C4-2B (cell line): ENCODE results near the gene PDE4B.

Source experiments
- H3K27ac ChIP-seq: fragments of 450-650 bp; 2 replicates; pipeline ENCODE4 v1.5.1; 2017
- CTCF ChIP-seq: fragments of 450-650 bp; conservative IDR thresholded peaks from 2 replicates; pipeline ENCODE4 v1.5.1; 2017; ENCODE audit warnings: mild to moderate bottlenecking
- ZFX ChIP-seq: fragments of 450-650 bp; IDR thresholded peaks from 2 replicates; pipeline ENCODE4 v1.6.1; 2017

The PDE4B gene

GRCh38 chr1:65948609-65949229, 156.0 kb downstream of the PDE4B start:
- no peak overlapping the region for H3K27ac ChIP-seq
- TF ChIP-seq CTCF (peak; percentile 19), ZFX (no peak)

- H3K27ac ChIP-seq = no peak overlapping the region
These were observed 156.5 kb downstream of the PDE4B start for GRCh38 chr1:65949230-65949626.

GRCh38 chr1:65949933-65950332, 157.2 kb downstream of the PDE4B start:
- TF ChIP-seq CTCF (no peak), ZFX (no peak)
- H3K27ac ChIP-seq = no peak overlapping the region

More at GRCh38 chr1:65949230-65949626, 156.5 kb downstream of the PDE4B start:
- TF ChIP-seq CTCF (no peak), ZFX (no peak)

GRCh38 chr1:65952696-65953095, 160.0 kb downstream of the PDE4B start:
- no peak for TF ChIP-seq ZFX
- TF ChIP-seq CTCF = no peak
- no peak overlapping the region for H3K27ac ChIP-seq

- no peak overlapping the region for H3K27ac ChIP-seq
- TF ChIP-seq ZFX (no peak), CTCF (no peak)
These were observed 160.5 kb downstream of the PDE4B start for GRCh38 chr1:65953170-65953569.

GRCh38 chr1:65955071-65955470, 162.4 kb downstream of the PDE4B start:
- TF ChIP-seq ZFX = no peak
- no peak for TF ChIP-seq CTCF
- H3K27ac ChIP-seq = no peak overlapping the region

- H3K27ac ChIP-seq = no peak overlapping the region
- TF ChIP-seq ZFX (no peak), CTCF (no peak)
These were observed 162.8 kb downstream of the PDE4B start for GRCh38 chr1:65955503-65955902.
